HEK293 (cell line): ENCODE data around the gene PIP5KL1.

Experiments used
- EGR2 ChIP-seq: fragments of 450-650 bp; formaldehyde crosslinking; IDR thresholded peaks from 2 replicates; pipeline ENCODE4 v1.5.1; 2016; ENCODE audit warnings: low read depth, missing biosample characterization, missing genetic modification characterization
- REST ChIP-seq: fragments of 450-650 bp; formaldehyde crosslinking; IDR thresholded peaks from 2 replicates; pipeline ENCODE4 v1.5.1; 2016; ENCODE audit warnings: missing biosample characterization, missing genetic modification characterization
- TCF7L2 ChIP-seq: IDR thresholded peaks from 2 replicates; pipeline ENCODE4 v1.6.1; 2011; ENCODE audit warnings: low read depth, mild to moderate bottlenecking, inconsistent platforms, low read length, moderate library complexity, borderline replicate concordance
- ZNF24 ChIP-seq: fragments of 450-650 bp; formaldehyde crosslinking; IDR thresholded peaks from 2 replicates; pipeline ENCODE4 v1.5.1; 2016; ENCODE audit warnings: missing biosample characterization, missing genetic modification characterization
- ZNF449 ChIP-seq: fragments of 450-650 bp; formaldehyde crosslinking; IDR thresholded peaks from 2 replicates; pipeline ENCODE4 v1.5.1; 2017; ENCODE audit warnings: missing biosample characterization, mild to moderate bottlenecking, missing genetic modification characterization, moderate library complexity
- ZNF580 ChIP-seq: fragments of 450-650 bp; formaldehyde crosslinking; IDR thresholded peaks from 2 replicates; pipeline ENCODE4 v1.5.1; 2016; ENCODE audit warnings: missing biosample characterization, missing genetic modification characterization
- ZNF596 ChIP-seq: fragments of 450-650 bp; IDR thresholded peaks from 2 replicates; pipeline ENCODE4 v1.5.0; 2018; ENCODE audit warnings: missing biosample characterization, mild to moderate bottlenecking, missing genetic modification characterization, moderate library complexity
- ZNF677 ChIP-seq: fragments of 450-650 bp; IDR thresholded peaks from 2 replicates; pipeline ENCODE4 v1.5.0; 2018; ENCODE audit warnings: missing biosample characterization, mild to moderate bottlenecking, missing genetic modification characterization, moderate library complexity

GRCh38 chr9:127972236-127972871 is 41.8 kb upstream of the PIP5KL1 start:
- TF ChIP-seq REST (tag by site-specific recombination) (no peak), ZNF580 (no peak), ZNF596 (tag by site-specific recombination) (no peak), ZNF677 (tag by site-specific recombination) (no peak), ZNF449 (no peak), TCF7L2 (no peak), ZNF24 (no peak), EGR2 (tag by site-specific recombination) (no peak)
